A673 (cell line): ENCODE data around the gene ANKRD40CL. TPM values are rescaled to one million over a fixed set of nuclear protein-coding genes. Genes with fewer than 3 reads are reported as not detected.

ENCODE experiments used
- BruUV-seq: library from RNA; stranded (reverse); fragments of 400-500 nt; replicated peaks from 2 replicates; lab custom pipeline; 2021; lab: Mats Ljungman, UMichigan
- CTCF ChIA-PET: fragments of 300-600 bp; sonication (Branson Sonifier 250); formaldehyde crosslinking; loops from one replicate; lab custom pipeline; 2022; ENCODE audit warnings: antibody characterized with exemption; lab: Charles Lee
- POLR2A ChIA-PET: fragments of 300-600 bp; sonication (Branson Sonifier 250); formaldehyde crosslinking; loops from one replicate; lab custom pipeline; 2022; ENCODE audit warnings: antibody characterized with exemption; ENCODE audit not compliant: low non-redundant PET; lab: Charles Lee
- DNase-seq: peaks from one replicate; pipeline ENCODE4 v3.0.0-alpha.2; 2015; ENCODE audit warnings: low spot score
- H3K27ac ChIP-seq: fragments of 200-600 bp; sonication (generic); 2 replicates; pipeline ENCODE4 v1.5.1; 2016; ENCODE audit warnings: mixed run types, low read depth, mild to moderate bottlenecking, mixed read lengths, antibody characterized with exemption, low read length; ENCODE audit not compliant: poor library complexity, severe bottlenecking
- H3K27me3 ChIP-seq: fragments of 200-600 bp; sonication (generic); replicated peaks from 2 replicates; pipeline ENCODE4 v1.6.1; 2017; ENCODE audit warnings: mixed run types, low read depth, mild to moderate bottlenecking, mixed read lengths, antibody characterized with exemption, low read length; ENCODE audit not compliant: insufficient read depth, poor library complexity
- H3K36me3 ChIP-seq: fragments of 200-600 bp; sonication (generic); 2 replicates; pipeline ENCODE4 v1.6.1; 2016; ENCODE audit warnings: mixed run types, mild to moderate bottlenecking, mixed read lengths, antibody characterized with exemption, low read length; ENCODE audit not compliant: insufficient read depth, poor library complexity, severe bottlenecking
- H3K4me1 ChIP-seq: fragments of 200-600 bp; sonication (generic); 2 replicates; pipeline ENCODE4 v1.6.1; 2017; ENCODE audit warnings: mixed run types, mild to moderate bottlenecking, mixed read lengths, antibody characterized with exemption, low read length; ENCODE audit not compliant: insufficient read depth, poor library complexity, severe bottlenecking
- H3K4me3 ChIP-seq: fragments of 200-600 bp; sonication (generic); 2 replicates; pipeline ENCODE4 v1.5.1; 2016; ENCODE audit warnings: low read depth, mixed run types, mild to moderate bottlenecking, mixed read lengths, low read length; ENCODE audit not compliant: poor library complexity, severe bottlenecking
- H3K9me3 ChIP-seq: fragments of 200-600 bp; sonication (generic); 2 replicates; pipeline ENCODE4 v1.6.1; 2016; ENCODE audit warnings: mixed run types, low read depth, mild to moderate bottlenecking, mixed read lengths, antibody characterized with exemption, low read length; ENCODE audit not compliant: poor library complexity, severe bottlenecking
- EZH2 ChIP-seq: fragments of 200-600 bp; sonication (generic); IDR thresholded peaks from 2 replicates; pipeline ENCODE4 v1.6.1; 2017; ENCODE audit warnings: borderline replicate concordance, low read depth, mild to moderate bottlenecking, mixed read lengths, antibody characterized with exemption, low read length; ENCODE audit not compliant: poor library complexity, severe bottlenecking
- intact Hi-C: fragments of 100-400 bp; cut with micrococcal nuclease; formaldehyde crosslinking; loops from one replicate; pipeline ENCODE4 v1.10.0; 2022; ENCODE audit not compliant: unreplicated experiment
- total RNA-seq: library from RNA; stranded (reverse); gene quantifications from 2 replicates; pipeline ENCODE4 v1.2.3, GENCODE V29; 2021
- TF ChIP-seq, protein P1 (sequence below): fragments of 300-800, 200-600 bp; sonication (generic); conservative IDR thresholded peaks from 2 replicates; pipeline ENCODE4 v1.5.1; 2017; ENCODE audit warnings: low read depth, mild to moderate bottlenecking, antibody characterized with exemption, low read length, moderate library complexity, mixed read lengths

The ANKRD40CL gene
- total RNA-seq, 1 experiment from 2014 or later: not detected

DNA sequence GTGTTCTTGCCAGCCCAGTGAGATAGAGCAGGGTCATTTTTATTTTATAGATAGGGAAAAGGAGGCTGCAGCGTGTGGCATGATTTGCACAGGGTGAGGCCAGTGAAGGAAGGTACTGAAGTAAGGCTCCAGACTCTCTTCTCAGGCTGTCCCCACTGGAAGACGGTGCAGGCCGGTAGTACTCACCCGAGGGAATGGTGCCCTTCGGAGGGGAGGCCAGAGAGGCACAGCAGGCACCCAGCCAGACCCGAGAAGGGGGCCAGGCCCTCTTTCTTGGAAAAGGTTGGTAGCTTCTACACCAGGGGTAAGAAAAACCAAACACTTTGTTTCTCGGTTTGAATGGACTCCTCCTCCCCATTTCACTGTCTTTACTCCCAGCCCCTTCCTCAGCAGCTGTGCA, 288 bp downstream of the ANKRD40CL start:
- Histone ChIP-seq H3K36me3 (no peaks in the 10 kb centered on the region), H3K9me3 (no peaks in the 10 kb centered on the region), H3K4me1 (peaks cover 23% of the 10 kb centered on the region), H3K27me3 (no peaks in the 10 kb centered on the region), H3K4me3 (no peak overlapping the region), H3K27ac (no peak overlapping the region)
- POLR2A ChIA-PET: no interaction called here
- CTCF ChIA-PET: no interaction called here
- TF ChIP-seq EZH2: no peak
- TF ChIP-seq, protein P1, sequence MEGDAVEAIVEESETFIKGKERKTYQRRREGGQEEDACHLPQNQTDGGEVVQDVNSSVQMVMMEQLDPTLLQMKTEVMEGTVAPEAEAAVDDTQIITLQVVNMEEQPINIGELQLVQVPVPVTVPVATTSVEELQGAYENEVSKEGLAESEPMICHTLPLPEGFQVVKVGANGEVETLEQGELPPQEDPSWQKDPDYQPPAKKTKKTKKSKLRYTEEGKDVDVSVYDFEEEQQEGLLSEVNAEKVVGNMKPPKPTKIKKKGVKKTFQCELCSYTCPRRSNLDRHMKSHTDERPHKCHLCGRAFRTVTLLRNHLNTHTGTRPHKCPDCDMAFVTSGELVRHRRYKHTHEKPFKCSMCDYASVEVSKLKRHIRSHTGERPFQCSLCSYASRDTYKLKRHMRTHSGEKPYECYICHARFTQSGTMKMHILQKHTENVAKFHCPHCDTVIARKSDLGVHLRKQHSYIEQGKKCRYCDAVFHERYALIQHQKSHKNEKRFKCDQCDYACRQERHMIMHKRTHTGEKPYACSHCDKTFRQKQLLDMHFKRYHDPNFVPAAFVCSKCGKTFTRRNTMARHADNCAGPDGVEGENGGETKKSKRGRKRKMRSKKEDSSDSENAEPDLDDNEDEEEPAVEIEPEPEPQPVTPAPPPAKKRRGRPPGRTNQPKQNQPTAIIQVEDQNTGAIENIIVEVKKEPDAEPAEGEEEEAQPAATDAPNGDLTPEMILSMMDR: no peak
- intact Hi-C loops: no loop called here
- BruUV-seq: no TSS peak
- no peak for DNase-seq

DNA sequence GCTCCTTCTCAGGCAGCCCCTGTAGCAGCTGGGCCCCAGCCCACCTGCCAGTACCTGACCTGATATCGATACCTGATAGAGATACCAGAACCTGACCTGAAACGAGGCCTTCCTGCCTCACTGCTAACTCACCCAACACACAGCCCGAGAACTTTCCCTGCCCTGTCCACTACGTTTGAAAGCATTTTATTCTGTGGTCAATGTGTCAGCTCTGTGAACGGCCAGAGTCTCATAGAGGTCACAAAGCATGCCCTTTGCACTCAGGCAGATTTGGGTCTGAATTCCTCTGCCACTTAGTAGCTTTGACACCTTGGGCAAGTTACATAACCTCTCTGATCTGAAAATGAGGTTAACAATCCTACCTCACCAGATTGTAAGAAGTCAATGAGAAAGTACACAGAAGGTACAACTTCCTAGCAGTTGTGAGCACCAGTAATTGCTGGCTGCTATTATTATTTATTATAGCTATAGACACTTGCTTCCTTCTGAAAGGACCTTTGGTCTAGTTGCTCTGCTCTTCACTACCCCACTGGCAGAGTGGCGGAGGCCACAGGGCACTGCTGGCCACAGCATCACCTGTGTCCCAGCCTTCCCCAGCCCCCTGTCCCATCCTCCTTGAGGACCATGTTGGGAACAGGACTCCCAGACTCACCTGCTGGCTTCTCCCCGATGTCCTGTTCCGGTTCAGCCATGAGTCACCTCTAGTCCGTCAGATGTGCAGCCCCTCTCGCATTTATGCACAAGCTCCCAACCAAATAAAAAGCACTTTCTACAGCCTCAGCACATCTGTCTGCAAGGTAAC, 895 bp downstream of the ANKRD40CL start:
- Histone ChIP-seq H3K36me3 (no peaks in the 10 kb centered on the region), H3K27ac (no peak overlapping the region), H3K27me3 (no peaks in the 10 kb centered on the region), H3K4me1 (peaks cover 18% of the 10 kb centered on the region), H3K4me3 (no peak overlapping the region), H3K9me3 (no peaks in the 10 kb centered on the region)
- intact Hi-C loops: no loop called here
- DNase-seq: no peak
- POLR2A ChIA-PET: no interaction called here
- no peak for TF ChIP-seq EZH2
- TF ChIP-seq, protein P1: no peak
- BruUV-seq: no TSS peak
- CTCF ChIA-PET: no interaction called here

DNA sequence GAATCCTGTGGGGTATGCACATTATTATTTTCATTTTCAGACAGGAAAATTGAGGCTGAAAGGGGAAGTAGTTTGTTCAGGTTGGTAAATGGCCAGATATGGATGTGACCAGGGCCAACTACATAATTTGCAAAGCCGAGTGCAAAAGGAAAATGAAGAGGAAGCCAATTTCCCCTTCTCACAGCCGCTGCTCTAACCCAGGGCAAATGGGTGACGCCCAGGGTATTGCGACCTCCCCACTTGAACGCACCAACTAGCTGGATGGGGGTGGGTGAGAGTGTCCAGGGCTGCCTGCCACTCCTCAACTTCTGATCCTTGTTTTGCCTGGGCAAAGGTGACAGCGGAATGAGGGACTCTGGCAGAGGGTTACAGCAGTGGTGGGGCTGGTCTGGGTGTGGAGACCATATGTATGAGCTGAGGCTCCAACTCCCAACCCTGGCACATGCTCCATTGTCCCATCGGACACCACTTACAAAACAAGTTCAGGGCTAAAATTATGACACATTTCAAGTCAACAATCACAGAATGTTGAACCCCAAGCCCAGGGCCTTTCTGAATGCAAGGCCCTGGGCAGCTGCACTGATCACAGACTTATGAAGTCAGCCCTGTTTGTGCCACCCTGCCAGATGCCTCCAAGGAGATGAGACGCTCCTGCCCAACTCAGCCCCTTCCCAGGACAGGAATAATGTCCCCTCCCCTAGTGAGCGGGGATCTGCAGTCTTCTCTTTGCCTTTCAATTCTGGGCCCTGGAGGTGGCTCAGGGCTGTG, 1.7 kb downstream of the ANKRD40CL start:
- POLR2A ChIA-PET: no interaction called here

More for the DNA sequence above, 1.7 kb downstream of the ANKRD40CL start:
- Histone ChIP-seq H3K27ac (no peak overlapping the region), H3K27me3 (no peaks in the 10 kb centered on the region), H3K36me3 (no peaks in the 10 kb centered on the region), H3K4me3 (no peak overlapping the region), H3K9me3 (no peaks in the 10 kb centered on the region), H3K4me1 (peaks cover 18% of the 10 kb centered on the region)
- CTCF ChIA-PET: interaction anchor here (0.6 kb wide), 1 partner anchor 194 kb away, joined by 5 read pairs; no protein-coding TSS in a partner anchor
- no peak for DNase-seq
- TF ChIP-seq, protein P1: no peak
- no peak for TF ChIP-seq EZH2
- no TSS peak for BruUV-seq
- intact Hi-C loops: no loop called here
